ENCODE data around the gene CAMK1D.
"Not testable (repeated sequence)": the region's sequence is repeated elsewhere in the genome, so short reads cannot be mapped to it uniquely, and the experiment has no call there.

The CAMK1D gene

GRCh38 chr10:12834721-12835120 is 485.4 kb downstream of the CAMK1D start:
- DNase-seq, result no peak

- no peak for DNase-seq
Observed at GRCh38 chr10:12835709-12836108, 486.4 kb downstream of the CAMK1D start.

GRCh38 chr10:12838366-12838765 is 489.0 kb downstream of the CAMK1D start:
- DNase-seq, result no peak

- no peak for DNase-seq
Observed at GRCh38 chr10:12838995-12839927, 489.9 kb downstream of the CAMK1D start.

DNA sequence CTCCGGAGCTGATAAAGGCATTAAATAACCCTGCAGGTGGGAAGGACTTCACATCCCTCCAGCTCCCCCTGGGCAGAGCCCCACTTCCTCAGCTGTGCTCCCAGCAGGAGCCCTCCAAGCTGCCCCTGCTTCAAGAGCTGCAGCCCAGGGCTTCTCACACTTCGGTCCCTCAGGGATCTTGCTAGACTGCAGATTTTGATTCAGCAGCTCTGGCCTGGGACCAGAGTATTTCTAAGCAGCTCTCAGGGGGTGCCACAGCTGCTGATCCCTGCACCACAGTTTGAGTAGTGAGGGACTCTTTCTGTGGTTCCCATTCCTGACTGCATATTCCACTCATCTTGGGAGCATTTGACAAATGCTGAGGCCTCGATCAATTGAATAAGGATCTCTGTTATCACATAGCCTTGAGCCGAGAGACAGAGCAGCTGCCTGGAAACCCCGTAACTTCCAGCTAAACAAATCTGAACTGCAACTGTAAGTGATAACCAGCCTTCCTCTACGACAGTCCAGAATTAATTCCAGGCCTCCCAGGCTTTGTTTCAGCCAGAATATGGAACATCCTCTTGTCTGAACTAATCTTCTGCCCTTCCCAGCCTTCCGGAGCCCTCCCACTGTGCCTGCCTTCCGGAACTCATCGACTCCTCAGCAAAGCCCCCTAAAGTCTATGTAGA is 490.7 kb downstream of the CAMK1D start:
- DNase-seq, result no peak

DNA sequence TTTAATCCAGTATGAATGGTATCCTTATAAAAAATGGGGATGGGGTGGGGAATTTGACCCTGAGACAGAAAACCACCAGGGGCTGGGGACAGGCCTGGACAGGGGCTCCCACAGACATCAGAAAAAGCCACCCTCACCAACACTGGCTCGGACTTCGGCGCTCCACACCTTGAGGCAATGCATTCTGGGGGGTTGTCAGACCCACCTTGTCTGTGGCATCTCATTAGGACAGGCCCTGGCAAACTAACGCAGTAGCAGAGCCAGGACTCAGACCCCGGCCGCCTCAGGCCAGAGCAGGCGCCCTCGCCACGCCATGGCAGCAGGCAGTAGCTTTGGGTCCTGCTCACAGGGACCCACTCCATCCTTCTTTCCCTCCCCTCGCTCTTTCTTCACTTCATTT is 492.1 kb downstream of the CAMK1D start:
- no peak for DNase-seq

GRCh38 chr10:12841826-12842225 is 492.5 kb downstream of the CAMK1D start:
- DNase-seq, result no peak

DNA sequence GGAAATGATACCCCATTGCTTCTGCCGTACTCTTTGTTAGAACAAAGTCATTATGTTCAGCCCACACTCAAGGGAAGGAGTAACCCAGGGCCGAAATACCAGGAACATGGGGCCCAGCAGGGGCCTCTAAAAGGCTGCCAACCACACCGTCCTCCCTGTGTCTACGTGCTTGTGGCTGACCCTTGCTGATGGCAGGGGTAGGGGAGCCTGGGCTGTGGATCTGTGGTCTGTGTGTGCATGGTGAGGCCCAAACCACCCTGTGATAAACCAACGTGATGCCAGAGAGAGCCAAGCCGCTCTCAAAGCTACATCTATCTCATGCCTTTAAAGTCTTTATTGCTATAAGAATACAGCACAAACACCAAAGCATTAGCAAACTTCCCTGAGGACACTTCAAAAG is 493.0 kb downstream of the CAMK1D start:
- DNase-seq, result no peak

- DNase-seq, result no peak
Observed at GRCh38 chr10:12843296-12843945, 494.1 kb downstream of the CAMK1D start.

- DNase-seq, result no peak
Observed at GRCh38 chr10:12844811-12845483, 495.6 kb downstream of the CAMK1D start.

- no peak for DNase-seq
Observed at GRCh38 chr10:12846718-12847117, 497.4 kb downstream of the CAMK1D start.

DNA sequence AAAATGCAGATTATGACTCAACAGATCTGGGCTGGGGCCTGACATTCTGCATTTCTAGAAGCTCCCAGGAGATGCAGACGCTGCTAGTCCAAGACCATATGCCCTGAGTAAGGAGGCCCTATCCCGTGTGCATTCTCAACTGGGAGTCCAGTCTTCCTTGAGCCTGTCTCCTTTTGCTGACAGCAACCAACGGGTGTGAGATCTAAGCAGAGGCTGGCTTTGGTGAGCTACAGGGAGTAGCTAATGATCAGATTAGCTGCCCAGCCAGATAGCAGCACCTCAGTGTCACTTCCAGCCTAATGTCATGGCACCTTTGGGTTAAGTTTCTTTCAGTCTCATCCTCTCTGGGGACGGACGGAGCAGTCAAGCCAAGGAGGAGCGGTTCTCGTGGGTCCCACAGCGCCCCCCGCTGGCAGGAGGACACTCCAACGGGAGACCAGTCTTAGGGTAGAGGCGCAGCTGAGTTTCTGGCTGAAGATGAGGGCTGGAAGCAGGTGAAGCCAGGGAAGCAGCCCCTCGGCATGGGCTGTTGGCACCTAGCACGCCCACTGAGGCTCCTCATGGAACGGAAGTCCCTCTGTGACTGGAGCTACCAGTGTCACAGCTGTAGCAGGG is 498.1 kb downstream of the CAMK1D start:
- DNase-seq, result peak; percentile 44 to 58

GRCh38 chr10:12848439-12849173 is 499.3 kb downstream of the CAMK1D start:
- no peak for DNase-seq

DNA sequence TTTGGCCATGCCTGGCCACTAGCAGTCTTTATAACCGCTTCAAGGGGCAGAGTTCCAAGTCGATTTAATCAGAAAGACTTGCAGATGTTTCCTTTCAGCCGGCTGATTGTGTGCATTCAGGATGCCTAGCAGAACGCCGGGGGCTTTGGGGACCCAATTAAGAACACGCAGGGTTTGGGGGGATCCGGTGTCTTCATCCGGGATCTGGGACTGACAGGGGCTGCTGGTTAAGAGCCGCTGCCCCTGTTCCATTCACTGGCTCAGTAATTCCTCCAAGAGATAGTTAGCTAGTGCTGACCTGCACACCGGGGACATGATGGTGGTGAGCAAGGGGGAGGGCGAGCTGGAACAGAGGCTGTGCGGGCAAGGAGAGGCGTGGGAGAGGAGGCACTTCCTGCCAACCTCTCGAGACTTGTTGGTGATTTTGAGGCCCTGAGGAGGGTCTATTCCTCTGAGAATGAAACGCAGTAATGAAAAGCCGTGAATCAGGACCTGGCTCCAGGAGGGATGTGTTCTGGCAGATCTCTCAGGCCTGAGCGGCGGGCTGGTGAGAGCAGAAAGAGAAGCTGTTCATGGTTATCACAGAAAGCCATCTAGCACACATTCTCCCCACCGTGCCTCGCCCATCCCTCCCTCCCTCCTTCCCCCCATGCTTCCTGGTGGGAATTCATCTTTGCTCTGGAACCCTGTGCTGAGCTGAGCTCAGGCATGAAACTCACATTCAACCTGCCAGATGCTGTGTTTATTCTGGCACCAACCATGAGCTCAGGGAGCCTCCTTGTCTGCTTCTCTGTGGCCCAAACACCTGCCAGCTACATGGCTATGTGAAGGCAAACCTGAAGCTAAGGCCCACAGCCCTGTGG is 500.2 kb downstream of the CAMK1D start:
- no peak for DNase-seq

DNA sequence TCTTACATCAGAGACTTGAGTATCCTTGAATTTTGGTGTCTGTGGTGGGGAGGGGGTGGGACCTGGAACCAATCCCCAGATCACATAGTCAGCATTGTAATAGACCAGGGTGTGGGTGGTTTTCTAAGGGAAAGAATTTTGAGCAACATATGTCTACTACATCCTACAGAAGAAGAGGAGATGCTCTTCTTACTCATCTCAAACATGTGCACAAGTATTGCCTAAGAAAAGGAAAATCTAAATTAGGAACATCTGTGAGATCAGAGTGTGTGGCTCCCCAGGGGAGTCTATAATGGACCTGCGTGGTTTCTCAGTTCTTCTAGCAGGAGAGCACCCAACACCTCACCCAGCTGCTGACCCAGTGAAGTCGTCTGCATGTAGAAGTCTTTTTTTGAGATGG is 503.3 kb downstream of the CAMK1D start:
- DNase-seq, result no peak

GRCh38 chr10:12854988-12855387 is 505.6 kb downstream of the CAMK1D start:
- DNase-seq, result no peak

GRCh38 chr10:12862459-12862858 is 513.1 kb downstream of the CAMK1D start:
- DNase-seq, result no peak

DNA sequence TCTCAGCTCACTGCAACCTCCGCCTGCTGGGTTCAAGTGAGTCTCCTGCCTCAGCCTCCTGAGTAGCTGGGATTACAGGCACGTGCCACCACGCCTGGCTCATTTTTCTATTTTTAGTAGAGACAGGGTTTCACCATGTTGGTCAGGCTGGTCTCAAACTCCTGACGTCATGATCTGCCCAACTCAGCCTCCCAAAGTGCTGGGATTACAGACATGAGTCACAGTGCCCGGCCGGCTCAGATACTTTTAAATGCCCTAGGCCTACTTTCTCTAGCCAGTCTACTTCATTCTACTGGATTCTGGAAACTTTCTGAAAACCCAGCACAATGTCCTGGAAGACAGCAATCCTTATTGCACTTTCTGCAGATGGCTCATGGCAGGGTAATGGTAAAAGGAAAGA is 516.2 kb downstream of the CAMK1D start:
- not testable (repeated sequence) for DNase-seq

DNA sequence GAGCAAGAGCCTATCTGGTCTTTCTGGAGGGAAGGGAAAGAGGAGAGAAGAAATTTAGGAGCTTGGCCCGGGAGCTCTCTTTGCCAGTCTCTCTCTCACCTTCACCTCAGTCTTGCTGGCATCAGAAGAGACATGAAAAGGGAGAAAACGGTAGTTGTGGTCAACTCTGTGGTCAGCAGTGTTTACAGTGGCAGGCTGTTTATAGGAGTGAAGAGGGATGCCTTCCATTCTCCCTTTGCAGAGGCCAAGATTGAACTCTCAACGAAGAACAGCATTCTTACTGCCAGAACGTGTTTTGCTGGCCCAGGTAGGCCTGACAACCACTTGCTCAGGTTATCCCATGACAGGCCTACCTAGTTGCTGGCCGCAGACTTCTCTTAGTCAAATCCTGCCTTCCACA is 518.9 kb downstream of the CAMK1D start:
- no peak for DNase-seq

DNA sequence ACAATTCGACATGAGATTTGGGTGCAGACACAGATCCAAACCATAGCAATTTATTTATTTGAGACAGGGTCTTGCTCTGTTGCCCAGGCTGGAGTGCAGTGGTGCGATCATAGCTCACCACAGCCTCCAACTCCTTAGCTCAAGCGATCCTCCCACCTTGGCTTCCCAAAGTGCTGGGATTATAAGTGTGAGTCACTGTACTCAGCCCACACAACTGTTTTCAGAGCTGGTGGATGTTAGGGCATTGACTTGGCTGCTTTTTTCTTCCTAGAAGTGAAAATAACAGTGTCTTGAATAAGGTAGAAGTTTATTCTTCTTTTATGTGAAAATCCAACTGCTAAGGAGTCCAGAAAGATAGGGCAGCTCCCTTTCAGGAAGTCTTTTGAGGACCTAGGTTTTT is 520.1 kb downstream of the CAMK1D start:
- DNase-seq, result no peak

- no peak for DNase-seq
Observed at GRCh38 chr10:12872577-12872976, 523.2 kb downstream of the CAMK1D start.

Measured in activated CD4-positive, alpha-beta T cell treated with anti-CD3 and anti-CD28 coated beads, Interleukin-2, amount 50 U/mL, for 48 hours (primary cell).